Embryonic facial prominence (tissue), 1 donor: ENCODE results near the gene VRK3.
"Not testable (repeated sequence)": the region's sequence is repeated elsewhere in the genome, so short reads cannot be mapped to it uniquely, and the experiment has no call there.

Experiments
- DNase-seq: peaks from one replicate; pipeline ENCODE4 v3.0.0-alpha.2; 2016; ENCODE audit errors: extremely low spot score

VRK3 gene

GRCh38 chr19:49956115-49956495 lies 69.1 kb downstream of the VRK3 start:
- no peak for DNase-seq

- no peak for DNase-seq
These were observed 70.2 kb downstream of the VRK3 start for GRCh38 chr19:49954933-49955332.

GRCh38 chr19:49954092-49954829 lies 70.9 kb downstream of the VRK3 start:
- no peak for DNase-seq

GRCh38 chr19:49953416-49953815 lies 71.8 kb downstream of the VRK3 start:
- no peak for DNase-seq

- no peak for DNase-seq
These were observed 72.3 kb downstream of the VRK3 start for GRCh38 chr19:49952906-49953305.

GRCh38 chr19:49952479-49952836 lies 72.7 kb downstream of the VRK3 start:
- DNase-seq: no peak

- DNase-seq: no peak
These were observed 73.2 kb downstream of the VRK3 start for GRCh38 chr19:49951806-49952478.

GRCh38 chr19:49950956-49951526 lies 74.1 kb downstream of the VRK3 start:
- DNase-seq: no peak

- DNase-seq: no peak
These were observed 74.6 kb downstream of the VRK3 start for GRCh38 chr19:49950590-49950948.

- no peak for DNase-seq
These were observed 75.2 kb downstream of the VRK3 start for GRCh38 chr19:49949742-49950589.

- no peak for DNase-seq
These were observed 78.8 kb downstream of the VRK3 start for GRCh38 chr19:49946415-49946814.

GRCh38 chr19:49944567-49944966 lies 80.6 kb downstream of the VRK3 start:
- DNase-seq: not testable (repeated sequence)

- DNase-seq: no peak
These were observed 84.7 kb downstream of the VRK3 start for GRCh38 chr19:49940482-49940791.

- DNase-seq: no peak
These were observed 85.3 kb downstream of the VRK3 start for GRCh38 chr19:49939721-49940481.

- DNase-seq: no peak
These were observed 86.5 kb downstream of the VRK3 start for GRCh38 chr19:49938662-49939061.

GRCh38 chr19:49937750-49938381 lies 87.3 kb downstream of the VRK3 start:
- DNase-seq: peak; percentile 44

GRCh38 chr19:49936549-49936948 lies 88.6 kb downstream of the VRK3 start:
- DNase-seq: no peak

- no peak for DNase-seq
These were observed 91.5 kb downstream of the VRK3 start for GRCh38 chr19:49933643-49934042.

GRCh38 chr19:49932731-49933131 lies 92.4 kb downstream of the VRK3 start:
- no peak for DNase-seq

- no peak for DNase-seq
These were observed 93.1 kb downstream of the VRK3 start for GRCh38 chr19:49932041-49932451.

GRCh38 chr19:49931293-49932040 lies 93.7 kb downstream of the VRK3 start:
- DNase-seq: no peak
